Heart left ventricle (tissue), 16 donors: ENCODE results near the gene UBXN2A. TPM values are rescaled to one million over a fixed set of nuclear protein-coding genes. Genes with fewer than 3 reads are reported as not detected.
"Not testable (repeated sequence)": the region's sequence is repeated elsewhere in the genome, so short reads cannot be mapped to it uniquely, and the experiment has no call there.

Experiments
- ATAC-seq, 4 donors: fragments of 200-7000 bp; cut with Tn5 transposase; one replicate each; pipeline ENCODE4 v1.9.1; 2020 to 2022; ENCODE audit warnings: moderate library complexity in 4 of 4, mild to moderate bottlenecking in 3 of 4, moderate number of reproducible peaks in 1 of 4
- DNase-seq, 5 donors: peaks; one replicate each; pipeline ENCODE4 v3.0.0-alpha.2; 2020
- H3K27ac ChIP-seq, 12 donors: fragments of 200-600 bp; sonication (generic) in 4 of 12; one replicate each; pipeline versions ENCODE4 v1.5.0 to v1.8.0; 2016 to 2022; ENCODE audit warnings: mild to moderate bottlenecking in 2 of 12
- H3K27me3 ChIP-seq, 9 donors: fragments of 200-600 bp; sonication (generic) in 2 of 9; one replicate each; pipeline versions ENCODE4 v1.5.1 to v1.8.0; 2016 to 2022; ENCODE audit warnings: mild to moderate bottlenecking in 3 of 9
- H3K36me3 ChIP-seq, 9 donors: fragments of 200-600 bp; sonication (generic) in 2 of 9; one replicate each; pipeline versions ENCODE4 v1.5.0 to v1.8.0; 2018 to 2022; ENCODE audit warnings: mild to moderate bottlenecking in 2 of 9
- H3K4me1 ChIP-seq, 12 donors: fragments of 200-600 bp; sonication (generic) in 4 of 12; one replicate each; pipeline versions ENCODE4 v1.5.0 to v1.8.0; 2016 to 2022; ENCODE audit warnings: mild to moderate bottlenecking in 3 of 12
- H3K4me3 ChIP-seq, 12 donors: fragments of 200-600 bp; sonication (generic) in 4 of 12; one replicate each; pipeline versions ENCODE4 v1.5.0 to v1.8.0; 2017 to 2022; ENCODE audit warnings: mild to moderate bottlenecking in 9 of 12, moderate library complexity in 4 of 12
- H3K9me3 ChIP-seq, 12 donors: fragments of 200-600 bp; sonication (generic) in 4 of 12; one replicate each; pipeline versions ENCODE4 v1.5.0 to v1.8.0; 2016 to 2022; ENCODE audit warnings: mild to moderate bottlenecking in 1 of 12
- POLR2A ChIP-seq, 2 donors: fragments of 450-650 bp; IDR thresholded peaks; one replicate each; pipeline ENCODE4 v1.6.1; 2017; ENCODE audit warnings: antibody characterized with exemption in 2 of 2, mild to moderate bottlenecking in 2 of 2, moderate library complexity in 2 of 2
- WGBS, 4 donors: extraction: QIAGEN DNeasy Blood & Tissue Kit in 2 of 4; methylation state at CpG; one replicate each; pipeline versions ENCODE4 v1.1.5 to v1.1.7; 2013 to 2018; 5-methylcytosine and 5-hydroxymethylcytosine counted together
- intact Hi-C, 10 donors: fragments of 100-400 bp; cut with DNase I; formaldehyde crosslinking; loops; one replicate each; pipeline versions ENCODE4 v1.11.1 to v1.14.2; 2022
- polyA plus RNA-seq, 2 donors: library from polyadenylated mRNA; stranded (reverse); fragments of 200-250 nt; gene quantifications; one replicate each; pipeline ENCODE4 v1.2.3, GENCODE V29; 2013
- total RNA-seq, 9 donors: library from RNA; depleted of rRNA in 2 of 9; stranded (reverse); fragments of >200 nt in 2 of 9; fragmentation: NEBNext Ultra II Directional in 3 of 9; extraction: Animal tissue kit (Norgen Biotek cat#: 25700) in 3 of 9; gene quantifications; one replicate each; pipeline versions ENCODE4 v1.1.0 to v1.2.4, GENCODE V29; 2016 to 2023
- TF ChIP-seq, protein P1 (sequence below), 12 donors: fragments of 200-600 bp; sonication (generic) in 4 of 12; IDR thresholded peaks; one replicate each; pipeline versions ENCODE4 v1.5.0 to v1.8.0; 2018 to 2022; ENCODE audit warnings: antibody characterized with exemption in 12 of 12, mild to moderate bottlenecking in 5 of 12
- donor health status: ischemic (EF 13 %, LVEDD 7.1; RV severe dilation, severe dysfunction).
- donor health status: healthy with polysubstance abuse.
- donor health status: DM: no; HTN: yes; CAD: no.
- donor health status: DM: no; HTN: no; CAD: no.
- donor health status: ischemic (EF 25% LVEDD 6.9; RV normal size, moderate dysfunction).
- donor health status: ischemic (EF 25% LVEDD 5.7; RV mildly dilated, moderate dysfunction).
- donor health status: healthy.
- donor health status: DM: yes; HTN: yes; CAD: no.
- donor health status: ischemic (EF 35%, LVEDD 5.7; RV mildly dilated, moderate dysfunction).
- donor health status: nonischemic (EF 11% LVEDD 7.7; RV severe dilation, severe dysfunction).
- donor health status: DM: yes; HTN: yes; CAD: no.
- donor health status: PGD.
- donor health status: ischemic (EF 29% LVEDD 5.4; RV normal size, mild dysfunction).
- donor health status: nonischemic (EF 23%, LVEDD 6.1; RV moderate dilation, normal function).

Gene UBXN2A
- total and polyA plus RNA-seq, 11 donors, result 9.6 to 24.0 (median 18.6) TPM

DNA sequence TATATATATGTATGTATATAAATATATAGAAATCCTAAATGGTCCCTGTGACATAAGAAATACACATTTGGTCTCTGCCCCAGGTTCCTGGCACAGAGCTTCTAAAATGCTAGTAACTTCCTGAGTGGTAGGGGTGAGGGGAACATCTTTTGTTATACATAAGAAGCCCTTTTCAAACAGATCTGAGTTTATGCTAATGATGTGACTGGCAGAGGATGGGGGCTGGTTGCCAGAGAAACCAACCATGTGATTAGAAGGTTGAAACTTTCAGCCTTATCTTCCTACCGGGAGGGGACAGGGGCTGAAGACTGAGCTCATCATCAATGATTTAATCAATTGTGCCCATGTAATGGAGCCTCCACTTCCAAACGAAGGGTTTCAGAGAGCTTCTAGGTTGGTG, 86.0 kb downstream of the UBXN2A start:
- H3K4me1 ChIP-seq, result no peaks in the 10 kb centered on the region
- no peak for ATAC-seq
- TF ChIP-seq, protein P1, sequence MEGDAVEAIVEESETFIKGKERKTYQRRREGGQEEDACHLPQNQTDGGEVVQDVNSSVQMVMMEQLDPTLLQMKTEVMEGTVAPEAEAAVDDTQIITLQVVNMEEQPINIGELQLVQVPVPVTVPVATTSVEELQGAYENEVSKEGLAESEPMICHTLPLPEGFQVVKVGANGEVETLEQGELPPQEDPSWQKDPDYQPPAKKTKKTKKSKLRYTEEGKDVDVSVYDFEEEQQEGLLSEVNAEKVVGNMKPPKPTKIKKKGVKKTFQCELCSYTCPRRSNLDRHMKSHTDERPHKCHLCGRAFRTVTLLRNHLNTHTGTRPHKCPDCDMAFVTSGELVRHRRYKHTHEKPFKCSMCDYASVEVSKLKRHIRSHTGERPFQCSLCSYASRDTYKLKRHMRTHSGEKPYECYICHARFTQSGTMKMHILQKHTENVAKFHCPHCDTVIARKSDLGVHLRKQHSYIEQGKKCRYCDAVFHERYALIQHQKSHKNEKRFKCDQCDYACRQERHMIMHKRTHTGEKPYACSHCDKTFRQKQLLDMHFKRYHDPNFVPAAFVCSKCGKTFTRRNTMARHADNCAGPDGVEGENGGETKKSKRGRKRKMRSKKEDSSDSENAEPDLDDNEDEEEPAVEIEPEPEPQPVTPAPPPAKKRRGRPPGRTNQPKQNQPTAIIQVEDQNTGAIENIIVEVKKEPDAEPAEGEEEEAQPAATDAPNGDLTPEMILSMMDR (IDR thresholded peaks at IDR 0.05), result no peak
- TF ChIP-seq POLR2A (IDR thresholded peaks at IDR 0.05), result no peak
- WGBS, 4 donors, result 56 to 69% (median 63%) methylated on average over 2 of the region's 2 CpGs
- H3K27ac ChIP-seq, result no peak overlapping the region
- no peak overlapping the region for H3K4me3 ChIP-seq
- H3K36me3 ChIP-seq, result peaks cover 0 to 57% (median 45%) of the 10 kb centered on the region in 9 donors
- no peak for DNase-seq
- H3K9me3 ChIP-seq, result no peaks in the 10 kb centered on the region
- no peaks in the 10 kb centered on the region for H3K27me3 ChIP-seq
- intact Hi-C loops, result no loop called here

DNA sequence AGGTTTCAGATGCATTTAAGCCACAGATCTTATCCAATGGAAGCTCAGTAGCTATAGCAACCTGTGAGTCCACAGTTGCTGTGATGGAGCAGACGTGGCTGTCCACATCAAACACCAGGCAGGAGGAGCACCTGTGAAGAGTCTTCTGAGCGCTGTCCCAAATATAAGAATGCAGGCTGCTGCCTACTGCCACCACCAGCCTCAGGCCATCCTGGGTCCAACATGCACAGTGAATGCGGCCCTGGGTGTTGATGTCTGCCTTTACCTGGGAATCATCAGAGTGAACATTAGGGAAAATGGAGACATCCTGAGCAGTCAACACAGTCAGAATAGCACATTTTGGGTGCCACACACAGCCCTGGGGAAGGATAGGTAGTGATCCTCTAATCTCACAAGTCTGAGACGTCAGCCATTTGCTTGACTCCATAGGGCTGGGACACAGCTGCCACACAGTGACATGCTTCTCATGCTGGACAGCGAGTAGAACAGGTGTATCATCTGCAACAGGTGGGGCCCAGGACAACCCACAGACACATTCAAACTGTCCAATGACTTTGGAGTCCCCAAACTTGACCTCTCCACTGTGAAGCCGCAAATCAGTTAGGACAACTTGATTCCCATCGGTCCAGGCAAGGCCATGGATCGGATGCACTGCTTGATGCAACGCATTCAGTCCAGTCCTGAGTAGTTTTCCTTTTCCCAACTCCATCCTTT, 98.7 kb downstream of the UBXN2A start:
- Histone ChIP-seq H3K36me3 (peaks cover 0 to 48% (median 33%) of the 10 kb centered on the region in 9 donors), H3K4me1 (no peaks in the 10 kb centered on the region), H3K27ac (no peak overlapping the region), H3K9me3 (no peaks in the 10 kb centered on the region), H3K4me3 (no peak overlapping the region), H3K27me3 (no peaks in the 10 kb centered on the region)
- 92 to 97% (median 95%) methylated on average over 7 to 9 of the region's 9 CpGs for WGBS, 4 donors
- ATAC-seq, result no peak
- intact Hi-C loops, result no loop called here
- no peak for DNase-seq
- TF ChIP-seq, protein P1 (IDR thresholded peaks at IDR 0.05), result no peak
- no peak for TF ChIP-seq POLR2A (IDR thresholded peaks at IDR 0.05)

DNA sequence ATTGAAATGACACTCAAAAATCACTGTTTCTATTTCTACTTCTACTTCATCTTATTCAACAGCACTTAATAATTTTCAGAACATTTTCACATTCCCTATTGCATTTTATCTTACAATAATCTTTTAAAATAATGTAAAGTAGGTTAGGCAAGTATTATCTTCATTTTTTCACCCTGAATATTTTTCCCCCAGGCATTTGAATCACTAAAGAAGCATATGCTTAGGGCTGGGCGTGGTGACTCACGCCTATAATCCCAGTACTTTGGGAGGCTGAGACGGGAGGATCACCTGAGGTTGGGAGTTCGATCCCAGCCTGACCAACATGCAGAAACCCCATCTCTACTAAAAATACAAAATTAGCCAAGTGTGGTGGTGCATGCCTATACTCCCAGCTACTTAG, 100.2 kb downstream of the UBXN2A start:
- H3K9me3 ChIP-seq, result no peaks in the 10 kb centered on the region
- intact Hi-C loops, result loop anchor here in 2 of 10 donors (10.0 kb wide), 2 partner anchors 96 to 106 kb away; partner anchors contain the start of gene UBXN2A (in 1 of the 2)

GRCh38 chr2:24043133-24043532, 102.9 kb downstream of the UBXN2A start:
- not testable (repeated sequence) for H3K27ac ChIP-seq, H3K27me3 ChIP-seq, H3K9me3 ChIP-seq, DNase-seq, ATAC-seq, H3K4me3 ChIP-seq
- Histone ChIP-seq H3K36me3 (peaks cover 0 to 22% (median 13%) of the 10 kb centered on the region in 9 donors), H3K4me1 (peaks cover 0 to 19% (median 11%) of the 10 kb centered on the region in 12 donors)
- intact Hi-C loops, result loop anchor here in 2 of 10 donors (10.0 kb wide), 2 partner anchors 98 to 108 kb away; partner anchors contain the start of gene UBXN2A (in 1 of the 2)
- 91 to 99% (median 96%) methylated on average over 6 of the region's 6 CpGs for WGBS, 4 donors

More for the DNA sequence above, 100.2 kb downstream of the UBXN2A start:
- H3K27ac ChIP-seq, result no peak overlapping the region
- WGBS, 4 donors, result 87 to 98% (median 97%) methylated on average over 4 of the region's 4 CpGs
- peaks cover 0 to 48% (median 33%) of the 10 kb centered on the region in 9 donors for H3K36me3 ChIP-seq
- H3K27me3 ChIP-seq, result no peaks in the 10 kb centered on the region
- peaks cover 0 to under 1% (median 0%) of the 10 kb centered on the region in 12 donors for H3K4me1 ChIP-seq
- no peak overlapping the region for H3K4me3 ChIP-seq
- DNase-seq, result no peak
- ATAC-seq, result no peak
- no peak for TF ChIP-seq POLR2A (IDR thresholded peaks at IDR 0.05)
- TF ChIP-seq, protein P1 (IDR thresholded peaks at IDR 0.05), result no peak
